Measurements from ENCODE around the gene SGPP1.
"Not testable (repeated sequence)": the region's sequence is repeated elsewhere in the genome, so short reads cannot be mapped to it uniquely, and the experiment has no call there.

Gene SGPP1, protein sequence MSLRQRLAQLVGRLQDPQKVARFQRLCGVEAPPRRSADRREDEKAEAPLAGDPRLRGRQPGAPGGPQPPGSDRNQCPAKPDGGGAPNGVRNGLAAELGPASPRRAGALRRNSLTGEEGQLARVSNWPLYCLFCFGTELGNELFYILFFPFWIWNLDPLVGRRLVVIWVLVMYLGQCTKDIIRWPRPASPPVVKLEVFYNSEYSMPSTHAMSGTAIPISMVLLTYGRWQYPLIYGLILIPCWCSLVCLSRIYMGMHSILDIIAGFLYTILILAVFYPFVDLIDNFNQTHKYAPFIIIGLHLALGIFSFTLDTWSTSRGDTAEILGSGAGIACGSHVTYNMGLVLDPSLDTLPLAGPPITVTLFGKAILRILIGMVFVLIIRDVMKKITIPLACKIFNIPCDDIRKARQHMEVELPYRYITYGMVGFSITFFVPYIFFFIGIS

GRCh38 chr14:63727736-63728728, at the start of gene SGPP1:
TSS of gene SGPP1 (minus strand) at chr14:63728065. CDS start at chr14:63727944, 121 bp downstream.
- no peak for DNase-seq (ENCODE audit: low read depth, low spot score)
- peak within 1 kb of the TSS; percentile 72 for H3K27ac ChIP-seq

- no peak for DNase-seq (ENCODE audit: low read depth, low spot score)
- H3K27ac ChIP-seq = peak overlapping the region; percentile 29
These were observed 49.2 kb upstream of the SGPP1 start for GRCh38 chr14:63777024-63777423.

DNA sequence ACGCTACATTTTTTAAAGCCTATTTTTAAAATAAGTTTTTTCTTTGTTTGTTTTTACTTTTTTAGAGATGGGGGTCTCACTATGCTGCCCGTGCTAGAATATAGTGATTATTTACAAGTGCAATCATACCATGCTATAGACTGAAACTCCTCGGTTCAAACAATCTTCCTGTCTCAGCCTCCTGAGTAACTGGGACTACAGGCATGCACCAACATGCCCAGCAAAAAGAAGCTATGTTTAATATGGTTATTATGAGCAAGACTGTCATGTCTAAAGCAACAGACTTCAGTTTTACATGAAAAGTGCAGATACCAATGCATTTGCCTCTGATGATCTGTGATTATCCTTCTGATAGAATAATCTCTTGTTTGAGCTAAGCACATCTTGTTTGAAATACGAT, 45.6 kb upstream of the SGPP1 start:
- H3K27ac ChIP-seq = peak overlapping the region; percentile 61
- peak; percentile 40 for DNase-seq (ENCODE audit: low read depth, low spot score)

DNA sequence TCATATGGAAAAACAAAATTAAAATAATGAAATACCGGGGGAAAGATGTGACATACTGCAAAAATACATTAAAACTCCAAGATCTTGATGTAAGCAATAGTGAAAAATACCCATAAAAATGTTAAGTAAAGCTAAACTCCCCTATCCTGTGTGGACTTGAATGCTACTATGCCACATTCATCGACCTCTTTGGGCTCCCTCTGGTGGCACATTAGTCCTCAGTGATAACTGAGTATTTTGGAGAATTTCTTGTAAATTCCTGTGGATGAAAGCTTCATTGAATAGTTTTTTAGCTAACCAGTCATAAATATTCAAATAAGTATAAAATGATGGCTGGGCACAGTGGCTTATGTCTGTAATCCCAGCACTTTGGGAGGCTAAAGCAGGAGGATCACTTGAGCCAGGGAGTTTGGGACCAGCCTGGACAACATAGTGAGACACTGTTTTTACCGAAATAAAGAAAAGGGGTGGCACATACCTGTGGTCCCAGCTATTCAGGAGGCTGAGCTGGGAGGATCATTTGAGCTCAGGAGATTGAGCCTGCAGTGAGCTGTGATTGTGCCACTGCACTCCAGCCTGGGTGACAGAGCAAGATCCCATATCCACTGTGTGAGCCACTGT, 42.4 kb upstream of the SGPP1 start:
- H3K27ac ChIP-seq = no peak overlapping the region
- DNase-seq (ENCODE audit: low read depth, low spot score) = no peak

GRCh38 chr14:63766611-63767010, 38.7 kb upstream of the SGPP1 start:
- no peak overlapping the region for H3K27ac ChIP-seq
- no peak for DNase-seq (ENCODE audit: low read depth, low spot score)

DNA sequence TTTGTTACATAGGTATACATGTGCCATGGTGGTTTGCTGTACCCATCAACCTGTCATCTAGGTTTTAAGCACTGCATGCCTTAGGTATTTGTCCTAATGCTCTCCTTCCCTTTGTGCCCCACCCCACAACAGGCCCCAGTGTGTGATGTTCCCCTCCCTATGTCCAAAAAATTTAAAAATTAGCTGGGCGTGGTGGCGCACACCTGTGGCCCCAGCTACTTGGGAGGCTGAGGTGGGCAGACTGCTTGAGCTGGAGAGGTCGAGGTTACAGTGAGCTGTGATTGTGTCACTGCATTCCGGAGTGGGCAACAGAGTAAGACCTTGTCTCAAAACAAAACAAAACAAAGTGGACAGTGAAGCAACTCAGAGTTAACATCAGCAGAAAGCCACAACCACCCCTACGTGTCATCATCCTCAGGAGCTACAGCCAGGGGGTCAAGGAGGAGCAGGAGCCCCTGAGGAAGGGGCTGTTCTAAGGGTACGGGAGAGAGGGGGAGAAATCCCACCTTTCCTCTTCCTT, 36.8 kb upstream of the SGPP1 start:
- no peak overlapping the region for H3K27ac ChIP-seq

GRCh38 chr14:63764103-63764502, 36.2 kb upstream of the SGPP1 start:
- no peak for DNase-seq (ENCODE audit: low read depth, low spot score)
- no peak overlapping the region for H3K27ac ChIP-seq

More for the DNA sequence above, 36.8 kb upstream of the SGPP1 start:
- no peak for DNase-seq (ENCODE audit: low read depth, low spot score)

DNA sequence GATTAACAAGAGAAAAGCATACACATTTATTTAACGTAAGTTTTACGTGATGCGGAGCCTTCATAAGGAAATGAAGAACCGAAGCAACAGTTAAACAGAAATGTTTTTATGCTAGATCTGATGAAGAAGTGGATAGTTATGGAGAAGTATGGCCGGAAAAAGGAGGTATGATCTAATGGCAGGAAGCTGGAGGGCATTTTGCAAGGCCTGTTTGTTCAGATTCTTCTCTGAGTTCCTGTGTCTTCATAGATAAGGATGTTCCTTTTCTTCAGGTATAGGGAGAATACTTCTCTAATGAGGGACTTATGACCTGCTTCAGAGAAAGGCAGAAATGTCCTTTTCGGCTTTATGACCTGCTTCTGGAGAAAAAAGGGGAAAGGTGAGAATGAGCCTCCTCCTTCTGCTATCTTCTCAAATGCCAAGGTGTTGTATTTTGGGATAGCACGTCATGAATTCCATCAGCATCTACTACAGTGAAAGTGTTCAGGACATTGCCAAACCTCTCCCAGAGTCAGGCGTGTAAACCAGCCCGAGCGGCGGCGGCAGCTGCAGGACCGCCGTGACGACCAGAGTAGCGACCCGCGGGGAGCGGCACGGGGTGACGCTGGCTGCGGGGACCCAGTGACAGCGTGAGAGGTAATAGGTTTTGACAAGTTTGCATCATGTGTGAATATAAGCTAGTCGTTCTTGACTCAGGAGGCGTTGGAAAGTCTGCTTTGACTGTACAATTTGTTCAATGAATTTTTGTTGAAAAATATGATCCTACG, 33.7 kb upstream of the SGPP1 start:
- H3K27ac ChIP-seq = no peak overlapping the region
- DNase-seq (ENCODE audit: low read depth, low spot score) = no peak

- no peak for DNase-seq (ENCODE audit: low read depth, low spot score)
- H3K27ac ChIP-seq = no peak overlapping the region
These were observed 32.1 kb upstream of the SGPP1 start for GRCh38 chr14:63760014-63760413.

DNA sequence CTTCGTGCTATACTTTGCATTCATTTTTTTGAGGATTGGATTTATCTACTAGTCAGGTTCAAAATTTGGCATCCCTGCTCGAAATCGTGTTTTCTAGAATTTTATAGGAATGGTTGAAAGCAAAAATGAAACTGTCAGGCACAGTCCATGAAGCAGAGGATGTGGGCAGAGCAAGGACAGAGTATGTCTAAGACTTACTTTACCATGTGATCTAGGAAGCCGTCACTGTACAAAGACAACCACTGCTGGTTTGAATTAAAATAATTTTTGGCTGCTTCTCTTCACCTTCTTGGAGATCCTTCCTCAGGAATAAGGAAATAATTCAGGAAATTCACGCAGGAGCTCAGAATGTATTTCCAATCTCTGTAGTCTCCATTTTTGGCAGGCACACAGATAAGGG, 31.6 kb upstream of the SGPP1 start:
- no peak for DNase-seq (ENCODE audit: low read depth, low spot score)
- no peak overlapping the region for H3K27ac ChIP-seq

DNA sequence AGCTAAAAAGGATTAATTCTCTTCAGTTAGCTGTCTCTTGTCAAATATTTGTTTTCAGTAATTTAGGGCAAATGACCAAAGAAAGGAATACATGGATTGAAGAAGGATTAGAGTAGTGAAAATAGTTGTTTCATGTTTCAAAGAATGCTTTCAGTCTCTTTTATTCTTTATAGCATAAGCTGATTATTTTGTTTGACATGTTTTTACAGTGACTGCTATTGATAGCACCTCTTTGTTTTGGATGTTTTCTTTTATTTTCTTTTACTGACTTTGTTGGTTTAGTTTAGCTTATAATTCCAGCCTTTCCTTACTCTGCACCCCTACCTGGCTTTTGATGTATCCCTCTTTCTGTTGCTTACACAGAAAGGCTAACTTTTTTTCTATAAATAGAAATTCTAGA, 29.3 kb upstream of the SGPP1 start:
- H3K27ac ChIP-seq = no peak overlapping the region
- DNase-seq (ENCODE audit: low read depth, low spot score) = no peak

- H3K27ac ChIP-seq = peak overlapping the region; percentile 79
- peak; percentile 79 for DNase-seq (ENCODE audit: low read depth, low spot score)
These were observed 24.7 kb upstream of the SGPP1 start for GRCh38 chr14:63752449-63753169.

GRCh38 chr14:63751076-63751475, 23.2 kb upstream of the SGPP1 start:
- not testable (repeated sequence) for H3K27ac ChIP-seq; DNase-seq (ENCODE audit: low read depth, low spot score)

DNA sequence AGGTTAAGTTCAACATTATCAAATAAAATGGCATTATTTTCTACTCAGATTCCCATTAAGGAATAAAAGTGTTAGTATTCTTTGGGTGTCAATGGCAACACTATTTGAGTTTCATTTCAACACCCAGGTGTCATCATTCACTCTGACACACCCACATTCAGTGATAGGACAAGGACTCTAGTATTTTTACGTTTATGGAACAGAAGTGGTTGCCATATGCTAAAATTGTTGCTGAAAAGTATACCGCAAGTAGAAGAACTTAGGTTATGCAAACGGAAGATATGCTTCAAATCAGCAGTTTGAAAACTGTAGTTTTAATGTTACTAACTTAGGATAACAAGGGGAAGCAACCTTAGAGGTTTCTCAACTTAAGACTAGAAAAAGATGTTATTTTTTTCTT, 20.0 kb upstream of the SGPP1 start:
- no peak for DNase-seq (ENCODE audit: low read depth, low spot score)
- H3K27ac ChIP-seq = no peak overlapping the region

- no peak for DNase-seq (ENCODE audit: low read depth, low spot score)
- H3K27ac ChIP-seq = no peak overlapping the region
These were observed 18.1 kb upstream of the SGPP1 start for GRCh38 chr14:63745858-63746425.

- DNase-seq (ENCODE audit: low read depth, low spot score) = no peak
- no peak overlapping the region for H3K27ac ChIP-seq
These were observed 17.4 kb upstream of the SGPP1 start for GRCh38 chr14:63745272-63745671.

DNA sequence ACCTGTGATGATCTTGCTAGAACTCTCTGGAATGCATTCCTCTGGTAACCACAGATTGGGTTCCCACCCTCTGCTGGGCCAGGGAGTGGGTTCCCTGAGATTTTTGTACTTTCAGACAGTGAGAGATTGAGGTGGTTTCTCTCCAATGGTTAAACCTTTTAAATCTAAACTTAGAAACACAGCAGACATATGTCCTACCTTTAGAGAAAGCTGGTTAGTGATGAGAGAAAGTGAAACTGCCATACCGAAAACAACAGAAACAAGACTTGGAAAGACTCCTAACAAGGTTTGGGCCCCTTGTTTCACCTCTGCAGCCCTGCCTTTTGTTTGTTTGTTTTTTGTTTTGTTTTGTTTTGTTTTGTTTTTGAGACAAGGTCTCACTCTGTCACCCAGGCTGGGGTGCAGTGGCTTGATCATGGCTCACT, 9.7 kb upstream of the SGPP1 start:
- H3K27ac ChIP-seq = no peak overlapping the region

GRCh38 chr14:63735720-63736119, 7.9 kb upstream of the SGPP1 start:
- DNase-seq (ENCODE audit: low read depth, low spot score) = no peak
- H3K27ac ChIP-seq = no peak overlapping the region

More for the DNA sequence above, 9.7 kb upstream of the SGPP1 start:
- no peak for DNase-seq (ENCODE audit: low read depth, low spot score)

DNA sequence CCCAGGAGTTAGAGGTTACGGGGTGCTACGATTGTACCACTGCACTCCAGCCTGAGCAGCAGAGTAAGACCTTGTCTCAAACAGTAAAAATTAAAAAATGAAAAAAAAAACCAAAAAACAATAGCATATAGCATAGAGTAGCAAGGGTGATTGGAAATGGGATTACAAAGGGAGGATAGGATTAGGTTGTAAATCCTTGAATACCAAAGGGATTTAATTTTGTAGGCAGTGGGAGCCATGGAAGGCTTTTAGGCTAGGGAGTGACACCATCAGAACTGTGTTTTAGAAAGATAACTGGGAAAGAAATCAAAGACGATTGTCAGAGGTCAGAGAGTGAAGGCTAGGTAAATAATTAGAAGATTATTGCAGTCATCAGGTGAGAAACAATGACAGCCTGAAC, 2.8 kb upstream of the SGPP1 start:
- H3K27ac ChIP-seq = no peak overlapping the region
- DNase-seq (ENCODE audit: low read depth, low spot score) = no peak
